Tibial nerve (tissue), 4 donors: Measurements from ENCODE around the gene MGP.

Experiments used
- EP300 ChIP-seq, 2 donors: sonication (generic); formaldehyde crosslinking; IDR thresholded peaks; one replicate each; pipeline ENCODE4 v1.6.1; 2017; ENCODE audit warnings: antibody characterized with exemption in 2 of 2, mild to moderate bottlenecking in 1 of 2
- POLR2A ChIP-seq, 2 donors: fragments of 450-650 bp; IDR thresholded peaks; one replicate each; pipeline ENCODE4 v1.6.1; 2017; ENCODE audit warnings: antibody characterized with exemption in 2 of 2, mild to moderate bottlenecking in 2 of 2, moderate library complexity in 2 of 2
- TF ChIP-seq, protein P1 (sequence below), 5 experiments: fragments of 200-600 bp in 3 of 5; fragments of 450-650 bp in 2 of 5; sonication (generic) in 3 of 5; IDR thresholded peaks; one replicate each; pipeline ENCODE4 v1.5.1; 2016 to 2019; ENCODE audit warnings: antibody characterized with exemption in 5 of 5, mild to moderate bottlenecking in 3 of 5, moderate library complexity in 2 of 5

- TF ChIP-seq, protein P1, sequence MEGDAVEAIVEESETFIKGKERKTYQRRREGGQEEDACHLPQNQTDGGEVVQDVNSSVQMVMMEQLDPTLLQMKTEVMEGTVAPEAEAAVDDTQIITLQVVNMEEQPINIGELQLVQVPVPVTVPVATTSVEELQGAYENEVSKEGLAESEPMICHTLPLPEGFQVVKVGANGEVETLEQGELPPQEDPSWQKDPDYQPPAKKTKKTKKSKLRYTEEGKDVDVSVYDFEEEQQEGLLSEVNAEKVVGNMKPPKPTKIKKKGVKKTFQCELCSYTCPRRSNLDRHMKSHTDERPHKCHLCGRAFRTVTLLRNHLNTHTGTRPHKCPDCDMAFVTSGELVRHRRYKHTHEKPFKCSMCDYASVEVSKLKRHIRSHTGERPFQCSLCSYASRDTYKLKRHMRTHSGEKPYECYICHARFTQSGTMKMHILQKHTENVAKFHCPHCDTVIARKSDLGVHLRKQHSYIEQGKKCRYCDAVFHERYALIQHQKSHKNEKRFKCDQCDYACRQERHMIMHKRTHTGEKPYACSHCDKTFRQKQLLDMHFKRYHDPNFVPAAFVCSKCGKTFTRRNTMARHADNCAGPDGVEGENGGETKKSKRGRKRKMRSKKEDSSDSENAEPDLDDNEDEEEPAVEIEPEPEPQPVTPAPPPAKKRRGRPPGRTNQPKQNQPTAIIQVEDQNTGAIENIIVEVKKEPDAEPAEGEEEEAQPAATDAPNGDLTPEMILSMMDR (IDR thresholded peaks at IDR 0.05) = no peak
- TF ChIP-seq POLR2A (IDR thresholded peaks at IDR 0.05) (no peak), EP300 (IDR thresholded peaks at IDR 0.05) (no peak)
Measured at GRCh38 chr12:14860490-14860889, 25.2 kb downstream of the MGP start.
